T follicular helper cell (primary cell): ENCODE data around the gene KIF14.
"Not testable (repeated sequence)": the region's sequence is repeated elsewhere in the genome, so short reads cannot be mapped to it uniquely, and the experiment has no call there.

Experiments
- DNase-seq: peaks from one replicate; pipeline ENCODE4 v3.0.0-alpha.2; 2020; ENCODE audit warnings: low read depth

The KIF14 gene

DNA sequence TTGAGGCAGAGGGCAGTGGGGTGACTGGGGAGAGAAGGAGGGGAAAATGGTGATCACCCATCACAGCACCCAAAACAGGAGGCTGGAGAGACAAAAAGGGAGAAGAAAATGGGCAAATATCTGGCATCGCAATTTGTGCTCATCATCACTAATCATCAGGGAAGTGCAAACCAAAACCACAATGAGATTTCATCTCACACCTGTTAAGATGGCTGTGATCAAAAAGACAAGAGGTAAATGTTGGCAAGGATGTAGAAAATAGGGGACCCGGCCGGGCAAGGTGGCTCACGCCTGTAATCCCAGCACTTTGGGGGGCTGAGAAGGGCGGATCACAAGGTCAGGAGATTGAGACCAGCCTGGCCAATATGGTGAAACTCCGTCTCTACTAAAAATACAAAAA lies 74.0 kb downstream of the KIF14 start:
- DNase-seq: no peak

DNA sequence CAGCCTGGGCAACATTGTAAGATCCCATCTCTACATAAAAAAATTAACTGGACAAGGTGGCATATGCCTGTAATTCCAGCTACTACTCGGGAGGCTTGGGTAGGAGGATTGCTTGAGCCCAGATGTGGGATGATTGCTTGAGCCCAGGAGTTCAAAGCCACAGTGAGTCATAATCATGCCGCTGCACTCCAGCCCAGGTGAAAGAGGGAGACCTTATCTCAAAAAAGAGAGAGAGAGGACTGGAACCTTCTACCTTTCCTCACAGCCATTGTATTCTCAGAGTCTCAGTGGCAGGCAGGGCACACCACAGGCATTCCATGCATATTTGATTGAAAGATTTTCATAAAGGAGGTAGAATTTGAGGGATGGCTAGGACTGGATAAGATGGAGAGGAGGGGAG lies 78.4 kb downstream of the KIF14 start:
- DNase-seq: no peak

DNA sequence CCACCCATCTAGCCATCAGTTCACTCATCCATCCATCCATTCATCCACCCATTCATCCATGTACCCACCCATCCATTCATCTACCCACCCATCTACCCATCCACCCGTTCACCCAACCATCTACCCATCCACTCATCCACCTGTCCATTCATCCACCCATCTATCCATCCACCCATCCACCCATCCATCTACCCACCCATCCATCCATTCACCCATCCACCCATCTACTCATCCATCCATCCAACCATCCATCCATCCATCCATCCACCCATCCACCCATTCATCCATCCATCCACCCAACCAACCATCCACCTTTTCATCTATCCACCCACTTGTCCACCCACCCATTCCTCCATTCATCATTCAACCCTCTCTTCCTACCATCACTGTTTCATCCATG lies 80.3 kb downstream of the KIF14 start:
- DNase-seq: no peak

DNA sequence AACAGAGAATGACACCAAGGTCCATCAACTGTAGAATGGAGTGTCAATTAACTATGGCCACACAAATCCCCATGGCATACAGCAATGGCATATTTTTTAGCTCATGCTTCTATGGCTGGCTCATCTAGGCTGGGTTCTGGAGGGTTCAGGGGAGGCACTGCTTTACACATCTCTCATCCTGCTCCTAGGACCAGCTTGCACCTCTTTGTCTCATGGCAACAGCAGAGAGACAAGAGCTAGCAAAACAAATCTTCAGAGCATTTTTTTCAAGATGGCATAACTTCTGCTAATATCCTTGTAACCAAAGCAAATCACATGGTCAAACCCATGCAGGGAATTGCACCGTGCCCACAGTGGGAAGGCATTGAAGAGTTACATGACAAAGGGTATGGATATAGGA lies 82.4 kb downstream of the KIF14 start:
- no peak for DNase-seq

DNA sequence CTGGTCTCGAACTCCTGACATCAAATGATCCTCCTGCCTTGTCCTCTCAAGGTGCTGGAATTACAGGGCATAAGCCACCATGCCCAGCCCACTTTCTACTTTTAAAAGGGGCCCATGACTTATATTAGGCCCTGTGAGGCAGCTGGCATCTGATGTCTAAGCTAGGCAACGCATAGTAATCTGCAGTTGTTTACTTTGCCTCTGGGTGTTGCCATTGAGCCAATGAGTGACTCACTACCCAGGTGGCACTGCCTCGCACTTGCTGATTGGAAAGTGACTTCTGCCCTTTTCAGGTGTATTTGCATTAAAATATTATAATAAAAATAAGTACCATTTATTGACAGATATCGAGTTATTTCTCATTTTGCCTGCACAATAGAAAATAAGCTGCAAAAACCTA lies 84.9 kb downstream of the KIF14 start:
- DNase-seq: peak; percentile 5

DNA sequence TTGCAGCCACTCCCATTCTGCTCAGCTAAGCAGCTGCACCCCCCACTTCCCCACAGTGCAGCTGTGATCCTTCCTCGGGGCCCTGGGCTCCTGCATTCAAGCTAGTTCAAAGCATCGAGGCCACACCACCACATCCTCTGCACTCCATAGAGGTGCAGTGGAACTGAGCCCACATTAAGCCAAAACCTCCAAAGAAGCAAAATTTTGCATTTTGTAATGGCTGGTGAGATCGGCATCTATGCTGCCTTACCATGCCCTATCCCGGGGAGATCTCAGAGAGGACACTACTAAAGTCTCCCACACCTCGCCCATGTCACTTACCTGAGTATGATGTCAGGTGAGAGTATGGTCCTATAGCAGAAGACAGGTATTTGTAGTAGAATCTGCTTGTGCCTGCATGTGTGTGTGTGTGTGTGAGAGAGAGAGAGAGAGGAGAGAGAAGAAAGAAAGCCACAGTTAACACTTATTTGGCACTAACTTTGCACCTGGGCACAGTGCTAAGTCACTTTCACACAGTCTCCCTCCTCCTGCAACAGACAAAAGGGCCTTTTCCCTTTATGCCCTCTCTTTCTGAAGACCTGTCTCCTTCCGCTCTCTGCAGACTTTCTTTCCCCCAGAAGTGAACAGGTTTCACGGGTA lies 89.8 kb downstream of the KIF14 start:
- DNase-seq: peak; percentile 50

DNA sequence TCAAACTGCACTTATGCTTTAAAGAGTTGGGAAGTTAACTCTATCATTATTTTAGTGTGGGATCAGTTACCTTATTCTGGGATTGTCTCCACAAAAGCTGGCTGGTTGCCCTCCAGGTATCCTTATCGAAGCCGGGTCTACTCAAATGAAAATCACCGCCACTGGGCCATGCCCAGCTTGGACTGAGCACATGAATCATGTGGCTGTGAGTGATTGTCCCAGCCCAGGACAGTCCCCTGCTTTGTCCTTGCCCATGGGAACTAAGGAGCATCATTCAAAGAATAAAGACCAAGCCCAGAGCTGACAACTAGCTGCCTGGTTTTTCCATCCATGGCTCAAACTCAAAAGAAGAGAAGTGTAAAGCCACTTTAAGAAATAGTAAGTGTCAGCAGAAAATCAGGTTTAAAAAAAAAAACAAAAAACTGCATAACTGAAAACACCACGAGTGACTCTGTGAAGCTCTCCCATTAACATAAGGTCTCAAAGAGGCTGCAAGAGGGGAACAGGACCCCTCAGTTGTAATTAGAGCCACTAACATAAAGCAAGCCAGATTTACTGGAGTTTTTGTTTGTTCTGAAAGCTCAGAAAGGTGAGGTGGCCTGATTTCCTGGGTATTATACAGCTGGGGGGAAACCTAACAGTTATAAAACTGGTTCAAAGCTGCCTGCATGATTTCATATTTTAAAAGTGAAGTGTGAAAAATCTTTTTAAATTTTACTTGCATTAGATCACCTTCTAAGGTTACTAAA lies 91.5 kb downstream of the KIF14 start:
- no peak for DNase-seq

DNA sequence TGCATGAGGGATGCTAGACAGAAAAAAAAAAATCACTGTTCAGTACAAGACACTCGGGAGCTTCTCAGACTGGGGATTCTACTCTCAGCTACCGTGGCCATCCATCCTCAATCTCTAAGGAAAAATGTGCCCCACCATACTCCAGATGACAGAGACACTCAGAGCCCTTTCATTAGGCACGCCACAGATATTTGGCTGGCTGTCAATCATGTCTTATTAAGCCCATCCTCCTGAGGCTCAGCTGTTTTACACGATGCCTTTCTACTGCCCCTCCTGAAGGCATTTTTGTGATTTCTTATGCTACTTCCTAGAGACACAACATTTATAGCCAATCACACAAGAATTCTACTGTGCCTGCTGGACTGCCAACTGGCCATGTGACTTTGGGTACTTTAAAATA lies 92.9 kb downstream of the KIF14 start:
- no peak for DNase-seq

DNA sequence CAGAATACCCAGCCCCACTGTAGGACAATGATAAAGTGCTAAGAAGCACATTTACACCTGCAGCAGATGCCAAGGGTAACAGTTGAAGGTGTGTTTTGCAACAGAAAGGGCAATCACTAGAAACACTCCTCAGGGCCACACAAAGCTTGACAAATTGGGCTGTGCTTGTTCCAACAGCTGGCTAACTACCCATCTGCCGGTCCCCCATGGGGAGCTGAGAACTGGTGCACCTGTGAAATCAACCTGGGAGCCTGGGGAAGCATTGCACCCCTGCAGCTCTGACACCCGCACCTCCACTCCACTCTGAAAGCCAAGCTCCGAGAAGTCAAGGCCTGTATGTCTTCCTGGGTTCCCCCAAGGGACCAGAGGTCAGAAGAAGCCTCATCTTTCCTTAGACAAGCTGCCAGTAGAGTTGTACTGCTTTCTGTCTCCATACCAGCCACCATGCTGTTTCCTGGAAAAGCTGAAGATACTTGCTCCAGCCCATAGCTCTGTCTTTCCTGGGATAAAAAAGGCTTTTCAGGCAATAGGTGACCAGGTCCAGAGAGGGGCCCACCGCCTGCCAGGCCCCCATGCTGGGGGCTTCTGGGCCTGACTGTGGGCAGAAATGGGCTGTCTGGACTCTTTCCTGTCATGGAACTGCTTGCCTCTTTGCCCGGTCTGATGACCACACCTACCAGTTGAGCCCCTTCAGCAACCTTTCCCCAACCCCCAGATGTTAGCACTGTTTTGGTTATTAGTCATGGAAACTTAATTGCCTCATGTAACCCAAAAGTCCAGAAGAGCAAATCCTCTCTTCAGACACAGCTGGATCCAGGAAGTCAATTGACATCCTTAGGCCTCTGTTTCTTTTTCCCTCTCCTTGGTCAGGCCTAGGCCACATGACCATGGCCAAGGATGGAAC lies 93.6 kb downstream of the KIF14 start:
- no peak for DNase-seq

DNA sequence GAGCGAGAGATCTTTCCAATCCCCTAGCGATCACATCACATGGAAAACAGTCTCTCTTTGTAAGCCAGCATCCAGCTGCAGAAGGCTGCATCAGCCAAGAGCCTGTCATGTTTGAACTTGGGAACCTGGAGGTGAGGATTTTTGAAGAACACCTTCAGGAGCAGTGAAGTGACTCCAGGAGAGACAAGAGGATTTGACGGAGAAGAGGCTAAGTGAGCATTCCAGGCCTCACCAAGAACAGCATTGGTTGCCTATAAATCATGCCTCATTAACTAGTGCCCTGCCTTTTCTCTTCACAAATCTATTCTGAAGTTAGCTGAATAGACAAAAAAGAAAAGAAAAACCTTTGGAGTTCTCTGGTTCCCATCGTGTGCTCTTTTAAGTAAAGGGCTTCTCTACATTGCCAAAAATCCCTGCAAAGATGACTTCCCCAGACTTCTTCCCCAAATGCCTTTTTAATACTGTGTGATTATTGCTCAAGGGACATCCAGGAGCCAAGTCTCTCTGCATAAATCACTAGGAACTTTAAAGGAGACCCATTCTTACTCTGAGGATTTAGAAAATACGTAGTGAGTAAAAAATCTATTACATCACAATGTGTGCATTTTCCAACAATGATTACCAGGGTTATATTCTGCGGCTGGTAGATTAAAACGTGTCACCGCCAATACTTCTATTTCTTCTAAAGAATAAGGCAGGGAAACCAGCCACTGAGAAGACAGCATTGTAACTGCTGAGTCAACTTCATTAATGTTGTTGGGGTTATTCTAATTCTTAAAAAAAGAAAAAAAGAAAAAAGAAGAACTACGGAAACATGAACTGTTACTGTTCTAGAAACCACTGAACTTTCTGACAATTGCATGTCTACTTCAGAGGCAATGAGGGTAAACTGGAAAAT lies 95.2 kb downstream of the KIF14 start:
- no peak for DNase-seq

DNA sequence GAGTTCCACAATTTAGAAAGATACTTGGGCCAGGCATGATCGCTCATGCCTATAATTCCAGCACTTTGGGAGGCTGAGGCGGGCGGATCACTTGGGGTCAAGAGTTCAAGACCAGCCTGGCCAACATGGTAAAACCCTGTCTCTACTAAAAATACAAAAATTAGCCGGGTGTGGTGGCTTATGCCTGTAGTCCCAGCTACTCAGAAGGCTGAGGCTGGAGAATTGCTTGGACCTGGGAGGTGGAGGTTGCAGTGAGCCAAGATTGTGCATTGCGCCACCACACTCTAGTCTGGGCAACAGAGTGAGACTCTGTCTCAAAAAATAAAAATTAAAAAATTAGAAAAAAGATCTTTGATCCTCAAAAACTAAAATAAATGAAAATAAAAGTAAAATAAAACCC lies 96.0 kb downstream of the KIF14 start:
- not testable (repeated sequence) for DNase-seq

DNA sequence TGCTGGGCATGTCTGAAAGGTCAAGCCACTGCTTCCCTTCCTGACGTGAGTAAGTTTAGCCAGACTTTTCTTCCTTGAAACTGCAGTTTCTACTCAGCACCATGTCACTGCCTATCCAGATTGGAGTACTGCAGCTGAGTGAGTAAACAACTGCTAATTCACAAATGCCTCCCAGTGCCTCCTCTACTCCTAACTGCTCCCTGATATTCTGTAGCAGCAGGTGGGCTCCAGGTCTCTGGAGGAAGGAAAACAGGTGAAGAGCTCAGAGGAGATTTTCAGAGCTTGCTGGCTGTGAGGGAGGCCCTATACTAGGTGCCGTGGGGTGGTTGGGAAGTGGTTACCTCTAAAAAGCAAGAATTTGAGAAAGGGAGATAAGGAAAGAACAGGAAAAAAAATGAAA lies 96.5 kb downstream of the KIF14 start:
- DNase-seq: no peak

DNA sequence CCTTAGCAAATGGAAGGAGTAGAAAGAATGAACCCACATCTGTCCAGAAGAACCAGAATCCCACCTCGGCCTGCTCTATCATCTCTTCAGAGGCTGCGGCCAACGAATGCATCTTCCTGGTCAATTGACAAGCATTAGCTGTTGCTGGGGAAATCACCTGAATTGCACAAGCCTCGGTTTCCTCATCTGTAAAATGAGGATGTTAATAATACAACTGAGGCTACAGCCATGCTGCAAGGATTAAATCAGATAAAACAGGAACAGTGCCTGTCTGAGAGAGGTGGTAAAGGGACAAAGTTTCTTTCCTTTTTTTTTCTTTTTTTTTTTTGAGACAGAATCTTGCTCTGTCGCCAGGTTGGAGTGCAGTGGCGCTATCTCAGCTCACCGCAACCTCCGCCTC lies 99.8 kb downstream of the KIF14 start:
- DNase-seq: no peak

DNA sequence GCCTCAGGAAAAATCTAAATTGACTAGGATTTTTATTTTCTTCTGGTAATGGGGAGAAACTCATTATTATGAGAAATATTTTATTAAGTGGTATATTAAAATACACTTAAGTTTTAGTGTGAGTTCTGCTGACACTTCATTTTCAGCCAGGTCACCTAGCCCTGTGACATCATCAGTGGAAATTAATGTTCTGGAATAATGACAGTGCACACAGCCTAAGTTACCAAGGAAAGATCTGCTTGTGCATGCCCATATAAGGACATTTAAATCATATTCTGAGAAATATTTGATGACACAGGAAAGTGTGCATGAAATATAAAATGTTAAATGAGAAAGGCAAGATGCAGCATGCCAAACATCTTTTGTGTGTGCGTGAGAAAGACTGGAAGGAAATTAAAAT lies 102.0 kb downstream of the KIF14 start:
- DNase-seq: no peak

DNA sequence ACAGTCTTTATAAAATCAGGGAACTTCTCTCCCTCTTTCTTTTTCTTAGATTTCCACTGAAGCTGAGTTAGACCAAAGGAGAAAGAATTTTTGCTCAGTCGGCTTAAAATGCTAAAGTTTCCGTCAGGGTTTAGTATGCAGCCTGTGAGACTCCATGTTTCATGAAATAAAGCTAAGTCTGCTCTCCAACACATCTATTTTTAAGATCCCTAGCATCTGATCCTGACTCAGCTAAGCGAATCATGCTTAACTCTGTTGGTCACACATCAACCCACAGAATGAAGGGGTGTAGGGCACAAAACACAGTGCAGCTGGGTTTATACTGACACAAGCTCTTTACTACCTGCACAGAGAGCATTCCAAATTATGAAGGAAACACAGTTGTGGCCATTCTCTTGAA lies 108.4 kb downstream of the KIF14 start:
- DNase-seq: no peak

DNA sequence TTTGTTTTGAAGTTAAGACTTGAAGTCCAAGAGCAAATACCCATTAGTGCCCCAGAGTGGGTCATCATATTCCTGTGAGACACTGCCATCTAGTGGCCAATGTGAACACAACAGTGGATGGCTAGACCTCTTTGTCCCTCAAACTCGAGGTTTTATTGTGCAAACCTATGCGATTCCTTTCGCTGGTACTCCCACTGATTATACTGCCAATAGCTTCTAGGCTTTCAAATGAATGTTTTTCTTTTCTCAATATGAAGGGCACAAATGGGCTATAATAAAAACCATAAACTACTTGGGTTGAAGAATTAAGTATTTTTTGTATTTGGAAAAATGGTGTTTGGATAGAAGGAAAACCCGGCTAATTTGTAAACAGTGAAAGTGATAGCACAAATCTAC lies 110.3 kb downstream of the KIF14 start:
- DNase-seq: peak; percentile 45

DNA sequence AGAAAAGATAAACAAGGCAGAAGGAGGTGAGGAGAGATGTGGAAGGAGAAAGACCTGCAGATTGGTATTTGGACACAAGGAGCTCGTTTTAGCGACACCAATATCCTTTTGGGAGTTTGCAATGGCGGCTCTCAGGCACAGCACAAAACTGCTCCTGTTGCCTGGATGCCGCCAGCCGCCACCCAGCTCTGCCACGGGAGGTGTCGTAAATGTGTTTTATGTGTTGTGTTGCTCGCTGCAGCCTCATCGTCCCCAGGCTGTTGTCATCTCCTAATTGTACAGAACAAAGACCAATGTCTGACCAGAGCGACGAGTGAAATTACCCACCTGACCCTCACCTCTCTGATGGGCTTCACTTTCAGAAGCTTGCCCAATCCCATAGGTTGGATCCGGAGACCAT lies 114.1 kb downstream of the KIF14 start:
- no peak for DNase-seq

DNA sequence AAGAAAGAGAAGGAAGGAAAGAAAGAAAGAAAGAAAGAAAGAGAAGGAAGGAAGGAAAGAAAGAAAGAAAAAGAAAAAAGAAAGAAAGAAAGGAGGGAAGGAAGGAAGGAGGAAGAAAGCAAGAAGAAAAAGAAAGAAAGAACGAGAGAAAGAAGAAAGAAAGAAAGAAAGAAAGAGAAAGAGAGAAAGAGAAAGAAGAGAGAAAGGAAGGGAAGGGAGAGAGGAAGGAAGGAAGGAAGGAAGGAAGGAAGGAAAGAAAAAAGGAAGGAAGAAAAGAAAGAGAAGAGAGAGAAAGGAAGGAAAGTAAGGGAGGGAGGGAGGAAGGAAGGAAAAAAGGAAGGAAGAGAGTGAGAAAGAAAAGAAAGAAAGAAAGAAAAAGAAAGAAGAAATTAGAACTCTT lies 115.3 kb downstream of the KIF14 start:
- DNase-seq: no peak
